HG03108 (cell line): ENCODE results near the gene KRTAP20-3.

ENCODE experiments used
- ATAC-seq: cut with Tn5 transposase; IDR thresholded peaks from one replicate; pipeline ENCODE4 v1.9.1; 2021; ENCODE audit warnings: moderate library complexity; ENCODE audit not compliant: unreplicated experiment

Gene KRTAP20-3

DNA sequence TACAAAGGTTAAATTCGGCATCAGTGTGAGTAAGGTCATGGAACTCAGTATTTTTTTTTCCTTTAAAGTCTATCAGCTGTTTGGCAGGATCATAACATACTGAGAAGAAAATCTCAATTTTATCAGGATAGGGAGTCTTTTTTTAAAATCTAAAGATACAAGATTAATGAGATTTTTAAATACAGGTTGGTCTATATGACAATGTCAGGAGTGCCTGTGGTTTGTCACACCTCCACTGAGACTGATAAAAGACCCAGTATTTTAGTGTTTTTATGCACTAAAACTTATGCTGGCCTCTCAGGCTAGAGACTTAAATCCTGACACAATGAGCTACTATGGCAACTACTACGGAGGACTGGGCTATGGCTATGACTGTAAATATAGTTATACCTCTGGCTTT lies at the start of gene KRTAP20-3:
Gene KRTAP20-3 (plus strand): TSS at position 301 of the 400 bp plus-strand sequence.
- ATAC-seq = no peak

- ATAC-seq = no peak
These were observed 43.9 kb upstream of the KRTAP20-3 start, which contains the start of gene KRTAP6-2 for GRCh38 chr21:30598802-30599201. Gene KRTAP6-2, minus strand, starts transcription at chr21:30598902. Its CDS starts 28 bp downstream, at chr21:30598874.

GRCh38 chr21:30600787-30601186 lies 41.9 kb upstream of the KRTAP20-3 start, which contains the start of gene KRTAP22-1:
Gene KRTAP22-1, plus strand, starts transcription at chr21:30601087.
- no peak for ATAC-seq

DNA sequence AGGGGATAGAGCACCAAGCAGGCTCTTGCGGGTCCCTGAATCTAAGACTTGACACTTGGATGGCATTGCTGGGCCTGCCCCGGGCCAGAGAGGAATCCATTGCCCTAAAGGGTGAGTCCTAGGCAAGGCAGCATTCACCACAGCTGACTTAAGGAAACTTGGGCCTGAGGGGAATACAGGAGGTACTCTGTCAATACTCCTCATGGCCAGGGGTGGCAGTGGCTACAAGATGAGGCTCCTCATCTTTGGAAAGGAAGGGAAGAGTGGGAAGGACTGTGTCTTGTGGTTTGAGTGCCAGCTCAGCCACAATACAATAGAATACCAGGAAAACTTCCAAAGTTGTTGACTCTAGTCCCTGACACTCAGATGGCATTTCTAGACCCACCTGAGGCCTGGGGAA lies 36.7 kb upstream of the KRTAP20-3 start:
- no peak for ATAC-seq

GRCh38 chr21:30612132-30612531 lies 30.5 kb upstream of the KRTAP20-3 start:
- ATAC-seq = no peak

GRCh38 chr21:30613836-30614235 lies 28.8 kb upstream of the KRTAP20-3 start, which contains the start of gene KRTAP6-1:
Gene KRTAP6-1, minus strand, starts transcription at chr21:30613930. Its CDS starts 26 bp downstream, at chr21:30613904.
- no peak for ATAC-seq

DNA sequence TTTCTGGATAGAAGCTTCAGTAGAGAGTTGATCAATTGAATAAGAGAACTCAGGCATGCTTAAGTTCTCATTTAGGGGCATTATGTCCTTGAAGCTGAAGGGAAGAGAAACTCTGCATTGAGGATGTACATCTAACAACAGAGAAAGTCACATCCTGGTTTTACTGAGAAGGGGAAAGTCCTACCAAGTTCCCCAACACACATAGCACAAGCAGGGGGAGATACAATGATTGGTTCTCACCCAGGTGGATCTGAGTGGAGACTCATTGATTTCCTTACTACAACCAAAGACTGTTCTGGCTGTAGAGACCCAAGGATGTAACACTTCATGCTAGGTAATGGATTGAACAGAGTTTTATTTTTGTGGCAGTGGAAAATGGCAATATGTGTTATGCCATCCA lies 27.5 kb upstream of the KRTAP20-3 start:
- ATAC-seq = no peak

DNA sequence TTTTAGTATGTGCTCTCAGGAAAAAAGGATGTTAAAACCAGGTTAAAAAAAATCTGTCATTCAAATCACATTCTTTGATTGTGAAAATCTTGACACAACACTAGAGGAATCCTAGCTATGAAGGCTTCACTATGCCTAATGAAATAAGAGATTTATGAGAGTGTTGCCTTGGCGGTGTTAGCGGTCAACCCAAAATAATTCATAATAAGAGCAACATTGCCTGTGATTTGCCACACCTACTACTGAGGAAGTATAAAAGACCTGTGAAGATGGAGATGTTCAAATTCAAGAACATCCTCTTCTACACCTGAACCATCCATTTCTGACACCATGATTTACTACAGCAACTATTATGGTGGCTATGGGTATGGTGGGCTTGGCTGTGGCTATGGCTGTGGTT lies 26.5 kb upstream of the KRTAP20-3 start, which contains the start of gene KRTAP20-1:
Gene KRTAP20-1 (plus strand): TSS at position 301 of the 400 bp plus-strand sequence. CDS start 30 bp downstream, at position 331.
- no peak for ATAC-seq

- no peak for ATAC-seq
These were observed 22.6 kb upstream of the KRTAP20-3 start for GRCh38 chr21:30620080-30620479.

GRCh38 chr21:30620522-30620921 lies 22.1 kb upstream of the KRTAP20-3 start, which contains the start of gene KRTAP20-4:
Gene KRTAP20-4, plus strand, starts transcription at chr21:30620627.
- ATAC-seq = no peak

DNA sequence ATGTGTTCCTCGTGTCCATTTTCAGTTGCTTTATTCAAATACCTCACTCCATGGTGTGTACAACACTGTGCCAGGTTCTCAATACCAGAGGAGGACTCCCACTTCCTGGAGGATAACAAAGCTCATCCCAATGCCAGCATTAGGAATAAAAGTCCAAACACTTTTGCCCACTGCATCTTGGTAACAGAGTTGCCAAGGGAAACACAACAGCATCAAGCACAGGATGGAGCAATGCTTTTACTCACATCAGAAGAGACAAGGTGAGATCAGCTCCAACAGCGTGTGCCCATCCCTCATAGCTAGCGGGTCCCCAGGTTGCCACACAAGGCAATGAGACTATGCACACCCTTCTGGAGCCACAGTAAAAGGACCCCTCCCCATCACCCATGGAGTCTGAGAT lies 19.3 kb upstream of the KRTAP20-3 start:
- no peak for ATAC-seq

- ATAC-seq = no peak
These were observed 17.1 kb upstream of the KRTAP20-3 start for GRCh38 chr21:30625449-30626165.

GRCh38 chr21:30628109-30628508 lies 14.6 kb upstream of the KRTAP20-3 start:
- no peak for ATAC-seq

DNA sequence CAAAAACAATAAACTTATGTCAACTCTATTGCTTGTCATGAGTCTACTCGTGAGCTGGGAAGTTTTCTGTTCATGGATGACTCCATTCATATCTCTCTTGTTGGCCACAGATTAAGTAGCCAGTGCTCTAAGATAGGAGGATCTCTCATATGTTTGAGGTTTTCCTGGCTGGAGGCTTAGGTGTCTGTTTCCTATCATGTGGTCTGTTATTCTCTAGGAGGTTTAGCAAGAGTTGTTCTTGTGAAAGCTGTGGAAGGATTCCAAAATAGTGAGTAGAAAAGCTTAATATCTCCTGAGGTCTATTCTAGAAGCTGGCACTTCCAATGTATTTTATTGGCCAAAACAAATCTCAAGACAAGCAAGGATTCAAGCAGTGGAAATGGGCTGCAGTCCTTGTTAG lies 13.5 kb upstream of the KRTAP20-3 start:
- no peak for ATAC-seq

DNA sequence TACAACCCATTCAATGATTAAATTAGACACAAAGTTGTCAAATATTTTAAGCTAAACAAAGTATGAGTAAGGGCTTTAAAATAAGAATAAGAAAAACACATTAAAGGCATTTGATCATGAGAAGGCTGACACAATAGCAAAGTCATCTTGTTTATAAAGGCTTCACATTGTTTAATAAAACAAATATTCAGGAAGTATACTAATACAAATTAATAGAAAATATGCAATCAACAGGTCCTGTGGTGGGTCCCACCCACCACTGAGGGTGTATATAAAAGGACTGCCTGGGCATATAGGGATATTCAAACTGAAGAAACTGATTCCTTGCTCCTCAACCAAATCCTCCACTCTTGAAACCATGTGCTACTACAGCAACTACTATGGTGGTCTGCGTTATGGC lies 7.8 kb upstream of the KRTAP20-3 start, which contains the start of gene KRTAP20-2:
Gene KRTAP20-2 (plus strand): TSS at position 301 of the 400 bp plus-strand sequence. CDS start 58 bp downstream, at position 359.
- ATAC-seq = no peak

- ATAC-seq = no peak
These were observed 4.0 kb upstream of the KRTAP20-3 start for GRCh38 chr21:30638686-30639085.

GRCh38 chr21:30646904-30647414 lies 4.3 kb downstream of the KRTAP20-3 start:
- no peak for ATAC-seq

GRCh38 chr21:30652891-30653290 lies 10.2 kb downstream of the KRTAP20-3 start:
- ATAC-seq = no peak

DNA sequence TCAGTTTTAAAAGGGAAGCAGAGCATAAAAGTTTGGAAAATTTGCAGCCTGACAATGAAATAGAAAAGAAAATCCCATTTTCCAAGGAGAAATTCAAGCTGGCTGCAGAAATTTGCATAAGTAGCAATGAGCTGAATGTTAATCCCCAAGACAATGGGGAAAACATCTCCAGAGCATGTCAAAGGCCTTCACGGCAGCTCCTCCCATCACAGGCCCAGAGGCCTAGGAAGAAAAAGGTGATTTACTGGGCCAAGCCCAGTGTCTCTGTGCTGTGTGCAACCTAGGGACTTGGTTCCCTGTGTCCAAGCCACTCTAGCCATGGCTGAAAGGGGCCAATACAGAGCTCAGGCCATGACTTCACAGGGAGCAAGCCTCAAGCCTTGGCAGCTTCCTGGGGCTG lies 26.1 kb downstream of the KRTAP20-3 start:
- ATAC-seq = no peak

DNA sequence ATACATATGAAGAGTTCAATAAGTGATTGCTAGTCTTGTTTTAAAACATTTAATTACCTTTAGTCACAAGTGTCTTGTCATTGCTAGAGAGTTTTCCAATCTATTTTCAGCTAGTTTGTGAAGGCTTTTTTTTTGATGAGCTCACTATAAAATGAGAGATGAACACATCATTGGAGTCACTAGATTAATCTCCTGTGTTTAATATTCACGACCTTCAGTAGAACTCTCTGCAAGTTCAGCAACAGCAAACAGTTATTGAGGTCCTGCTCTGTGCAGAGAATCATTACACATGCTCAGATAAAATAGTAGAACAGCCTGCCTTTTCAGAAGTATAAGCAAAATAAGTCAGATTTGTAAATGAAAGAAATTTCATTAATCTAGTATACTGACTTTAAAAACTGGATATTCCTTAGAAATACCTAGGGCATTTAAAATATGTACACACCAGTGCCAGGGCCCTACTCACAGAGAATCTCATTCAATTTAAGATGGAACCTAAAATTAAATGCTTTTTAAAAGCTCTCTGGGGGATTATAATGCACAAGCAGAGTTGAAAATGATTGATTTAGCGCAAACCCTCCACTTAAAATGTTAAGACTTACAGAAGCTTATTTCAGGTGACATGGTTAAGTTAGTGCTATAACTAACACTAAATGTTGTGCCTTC lies 30.5 kb downstream of the KRTAP20-3 start:
- ATAC-seq = no peak

GRCh38 chr21:30674312-30674711 lies 31.6 kb downstream of the KRTAP20-3 start:
- ATAC-seq = no peak

DNA sequence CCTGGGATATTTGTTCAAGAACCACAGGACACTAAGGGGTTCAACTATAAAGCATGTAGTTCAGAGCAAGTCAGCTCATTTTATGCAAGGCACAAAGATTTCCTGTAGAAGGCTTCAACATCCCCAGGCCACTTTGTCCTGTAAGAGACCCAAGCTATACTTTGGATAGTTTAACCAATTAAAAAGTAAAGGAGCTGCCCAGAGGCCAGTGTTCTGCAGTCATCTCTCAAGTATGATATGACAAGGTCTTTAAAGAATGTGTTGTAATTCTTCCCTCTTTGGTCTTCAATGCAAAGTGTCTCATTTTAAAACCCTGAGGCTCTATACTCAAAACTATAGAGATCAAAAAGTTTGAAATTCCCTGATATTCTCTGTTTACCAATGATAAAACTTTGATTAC lies 34.1 kb downstream of the KRTAP20-3 start:
- ATAC-seq = no peak
